Neural progenitor cell (in vitro differentiated cells): ENCODE results near the gene OR8D1. TPM values are rescaled to one million over a fixed set of nuclear protein-coding genes. Genes with fewer than 3 reads are reported as not detected.

Experiments
- DNase-seq: peaks from one replicate; pipeline ENCODE4 v3.0.0-alpha.2; 2016; ENCODE audit warnings: low spot score
- H2AFZ ChIP-seq: fragments of 200-600 bp; sonication (generic); replicated peaks from 2 replicates; pipeline ENCODE4 v1.6.1; 2016; ENCODE audit warnings: antibody characterized with exemption
- H3F3A ChIP-seq: fragments of 200-600 bp; sonication (generic); 2 replicates; pipeline ENCODE4 v1.6.1; 2016; ENCODE audit warnings: antibody characterized with exemption, low read depth
- H3K27ac ChIP-seq: fragments of 200-600 bp; sonication (generic); 2 replicates; pipeline ENCODE4 v1.5.1; 2016; ENCODE audit warnings: mild to moderate bottlenecking
- H3K27me3 ChIP-seq: fragments of 200-600 bp; sonication (generic); 2 replicates; pipeline ENCODE4 v1.6.1; 2016; ENCODE audit warnings: mild to moderate bottlenecking, moderate library complexity
- H3K36me3 ChIP-seq: fragments of 200-600 bp; sonication (generic); 2 replicates; pipeline ENCODE4 v1.5.1; 2016
- H3K4me1 ChIP-seq: fragments of 200-600 bp; sonication (generic); 2 replicates; pipeline ENCODE4 v1.6.1; 2016; ENCODE audit warnings: mixed run types
- H3K4me2 ChIP-seq: fragments of 200-600 bp; sonication (generic); 2 replicates; pipeline ENCODE4 v1.6.1; 2016
- H3K4me3 ChIP-seq: fragments of 200-600 bp; sonication (generic); 2 replicates; pipeline ENCODE4 v1.5.1; 2016
- H3K79me2 ChIP-seq: fragments of 200-600 bp; sonication (generic); 2 replicates; pipeline ENCODE4 v1.6.1; 2016; ENCODE audit warnings: low read depth
- H3K9ac ChIP-seq: fragments of 200-600 bp; sonication (generic); 2 replicates; pipeline ENCODE4 v1.6.1; 2016
- H3K9me3 ChIP-seq: fragments of 200-600 bp; sonication (generic); 2 replicates; pipeline ENCODE4 v1.5.1; 2016; ENCODE audit warnings: low read depth
- H4K20me1 ChIP-seq: fragments of 200-600 bp; sonication (generic); 2 replicates; pipeline ENCODE4 v1.6.1; 2016; ENCODE audit warnings: low read depth
- H3K27ac Mint-ChIP-seq: 3 replicates; pipeline ENCODE4 v1.8.0; 2021; ENCODE audit warnings: mixed read lengths
- H3K27me3 Mint-ChIP-seq: 2 replicates; pipeline ENCODE4 v1.8.0; 2022; ENCODE audit warnings: low read depth, mild to moderate bottlenecking, inconsistent platforms, moderate library complexity, mixed read lengths; ENCODE audit not compliant: insufficient read depth
- H3K36me3 Mint-ChIP-seq: 3 replicates; pipeline ENCODE4 v1.8.0; 2021; ENCODE audit warnings: mixed read lengths
- H3K4me1 Mint-ChIP-seq: 3 replicates; pipeline ENCODE4 v1.8.0; 2021; ENCODE audit warnings: mixed read lengths
- H3K4me3 Mint-ChIP-seq: 3 replicates; pipeline ENCODE4 v1.8.0; 2021; ENCODE audit warnings: mild to moderate bottlenecking, moderate library complexity, mixed read lengths
- H3K9me3 Mint-ChIP-seq: 3 replicates; pipeline ENCODE4 v1.8.0; 2020; ENCODE audit warnings: mixed read lengths
- EZH2 ChIP-seq: fragments of 200-600 bp; sonication (generic); IDR thresholded peaks from 2 replicates; pipeline ENCODE4 v1.6.1; 2017; ENCODE audit warnings: antibody characterized with exemption, mild to moderate bottlenecking, moderate library complexity
- EZH2phosphoT487 ChIP-seq: fragments of 200-600 bp; sonication (generic); IDR thresholded peaks from 2 replicates; pipeline ENCODE4 v1.6.1; 2017; ENCODE audit warnings: antibody characterized with exemption
- total RNA-seq: library from RNA; depleted of rRNA; stranded (reverse); fragments of >200 nt; gene quantifications from 2 replicates; pipeline ENCODE4 v1.2.3, GENCODE V29; 2015; ENCODE audit warnings: low replicate concordance
- TF ChIP-seq, protein P1 (sequence below): fragments of 200-600 bp; sonication (generic); IDR thresholded peaks from 2 replicates; pipeline ENCODE4 v1.5.1; 2017; ENCODE audit warnings: antibody characterized with exemption, mild to moderate bottlenecking

The OR8D1 gene
- total RNA-seq, 1 donor from 2014 or later: not detected

DNA sequence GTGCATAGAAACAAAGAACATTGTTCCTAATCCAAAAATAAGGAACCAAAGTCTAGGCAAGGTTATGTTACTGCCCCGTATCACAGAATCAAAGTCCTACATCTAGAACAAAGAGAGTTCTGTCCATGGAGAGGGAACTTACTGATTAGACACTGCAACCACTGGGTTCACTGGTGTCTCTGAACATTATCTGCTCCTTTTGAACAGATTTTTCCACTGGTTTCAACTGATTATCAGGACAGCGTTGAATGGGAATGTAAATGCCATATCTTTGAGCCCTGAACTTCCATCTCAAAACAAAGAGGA, 26.3 kb upstream of the OR8D1 start:
- no peak overlapping the region for H3K4me3 Mint-ChIP-seq
- H3K9me3 Mint-ChIP-seq: no peaks in the 10 kb centered on the region
- H2AFZ ChIP-seq: no peak overlapping the region

DNA sequence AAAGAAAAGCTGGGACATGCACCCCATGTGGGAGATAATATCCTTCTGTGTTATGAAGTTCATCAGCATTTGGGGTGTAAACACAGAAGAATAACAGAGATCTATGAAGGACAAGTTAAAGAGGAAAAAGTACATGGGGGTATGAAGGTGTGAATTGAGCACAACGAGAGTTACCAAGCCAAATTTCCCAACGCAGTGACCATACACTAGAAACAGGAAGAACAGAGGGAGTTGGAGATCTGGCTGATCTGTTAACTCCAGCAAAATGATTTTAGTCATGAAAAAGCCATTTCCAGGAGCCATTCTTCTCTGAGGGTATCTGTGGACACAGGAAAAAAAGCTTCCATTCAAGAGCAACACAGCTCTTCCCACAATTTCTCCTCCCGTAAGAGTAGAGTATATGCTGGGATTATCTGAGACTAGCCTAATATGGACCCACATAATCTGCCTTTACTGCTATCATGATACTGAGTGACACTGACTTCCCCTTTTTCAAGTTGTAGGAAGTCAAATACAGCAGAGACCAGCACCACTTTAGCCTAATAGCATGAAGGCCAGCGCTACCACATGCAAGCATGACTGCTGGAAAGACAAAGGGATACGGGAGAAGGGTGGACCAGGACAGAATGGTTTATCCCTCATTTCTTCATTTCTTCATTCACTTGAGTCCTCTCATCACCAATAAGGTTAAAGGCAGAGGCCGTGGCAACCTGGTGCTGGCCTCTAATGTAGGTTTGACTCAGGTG, 25.8 kb upstream of the OR8D1 start:
- Histone ChIP-seq H3K4me1 (no peaks in the 10 kb centered on the region), H3K79me2 (no peaks in the 10 kb centered on the region), H3K9me3 (no peaks in the 10 kb centered on the region), H3K4me2 (no peak overlapping the region), H4K20me1 (no peaks in the 10 kb centered on the region), H3K27ac (no peak overlapping the region), H2AFZ (no peak overlapping the region), H3K9ac (no peak overlapping the region), H3K27me3 (no peaks in the 10 kb centered on the region), H3K36me3 (no peaks in the 10 kb centered on the region), H3F3A (no peaks in the 10 kb centered on the region), H3K4me3 (no peak overlapping the region)
- Mint-ChIP-seq H3K36me3 (no peaks in the 10 kb centered on the region), H3K27me3 (no peaks in the 10 kb centered on the region), H3K4me1 (no peaks in the 10 kb centered on the region), H3K4me3 (no peak overlapping the region), H3K27ac (no peak overlapping the region), H3K9me3 (no peaks in the 10 kb centered on the region)
- no peak for TF ChIP-seq EZH2
- no peak for TF ChIP-seq EZH2phosphoT487
- TF ChIP-seq, protein P1, sequence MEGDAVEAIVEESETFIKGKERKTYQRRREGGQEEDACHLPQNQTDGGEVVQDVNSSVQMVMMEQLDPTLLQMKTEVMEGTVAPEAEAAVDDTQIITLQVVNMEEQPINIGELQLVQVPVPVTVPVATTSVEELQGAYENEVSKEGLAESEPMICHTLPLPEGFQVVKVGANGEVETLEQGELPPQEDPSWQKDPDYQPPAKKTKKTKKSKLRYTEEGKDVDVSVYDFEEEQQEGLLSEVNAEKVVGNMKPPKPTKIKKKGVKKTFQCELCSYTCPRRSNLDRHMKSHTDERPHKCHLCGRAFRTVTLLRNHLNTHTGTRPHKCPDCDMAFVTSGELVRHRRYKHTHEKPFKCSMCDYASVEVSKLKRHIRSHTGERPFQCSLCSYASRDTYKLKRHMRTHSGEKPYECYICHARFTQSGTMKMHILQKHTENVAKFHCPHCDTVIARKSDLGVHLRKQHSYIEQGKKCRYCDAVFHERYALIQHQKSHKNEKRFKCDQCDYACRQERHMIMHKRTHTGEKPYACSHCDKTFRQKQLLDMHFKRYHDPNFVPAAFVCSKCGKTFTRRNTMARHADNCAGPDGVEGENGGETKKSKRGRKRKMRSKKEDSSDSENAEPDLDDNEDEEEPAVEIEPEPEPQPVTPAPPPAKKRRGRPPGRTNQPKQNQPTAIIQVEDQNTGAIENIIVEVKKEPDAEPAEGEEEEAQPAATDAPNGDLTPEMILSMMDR: no peak
- no peak for DNase-seq

More for the DNA sequence above, 26.3 kb upstream of the OR8D1 start:
- Histone ChIP-seq H3K4me3 (no peak overlapping the region), H3K79me2 (no peaks in the 10 kb centered on the region), H3F3A (no peaks in the 10 kb centered on the region), H3K9ac (no peak overlapping the region), H3K36me3 (no peaks in the 10 kb centered on the region), H3K4me1 (no peaks in the 10 kb centered on the region), H3K27me3 (no peaks in the 10 kb centered on the region), H3K27ac (no peak overlapping the region), H3K4me2 (no peak overlapping the region), H3K9me3 (no peaks in the 10 kb centered on the region), H4K20me1 (no peaks in the 10 kb centered on the region)
- TF ChIP-seq, protein P1: no peak
- TF ChIP-seq EZH2 (no peak), EZH2phosphoT487 (no peak)
- Mint-ChIP-seq H3K27me3 (no peaks in the 10 kb centered on the region), H3K4me1 (no peaks in the 10 kb centered on the region), H3K27ac (no peak overlapping the region), H3K36me3 (no peaks in the 10 kb centered on the region)
- DNase-seq: no peak

DNA sequence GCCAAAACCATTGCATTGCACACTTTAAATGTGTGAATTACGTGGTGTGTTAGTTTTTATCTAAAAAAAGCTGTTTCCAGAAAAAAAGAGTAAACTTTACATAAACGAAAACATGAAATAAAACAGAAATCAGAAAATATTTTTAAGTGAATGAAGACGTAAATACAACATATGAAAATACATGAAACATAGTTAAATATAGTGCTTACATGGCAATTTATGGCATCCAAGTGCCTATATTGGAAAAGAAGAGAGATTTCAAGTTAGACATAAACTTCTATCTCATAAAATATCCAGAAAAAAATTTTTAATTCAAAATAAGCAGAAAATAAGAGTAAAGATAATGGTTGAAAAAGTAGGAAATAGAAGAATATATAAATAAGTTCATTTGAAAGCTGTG, 18.1 kb upstream of the OR8D1 start:
- Histone ChIP-seq H3K4me1 (no peaks in the 10 kb centered on the region), H4K20me1 (no peaks in the 10 kb centered on the region), H3K9ac (no peak overlapping the region), H3K27ac (no peak overlapping the region), H3K9me3 (no peaks in the 10 kb centered on the region), H2AFZ (no peak overlapping the region), H3K4me2 (no peak overlapping the region), H3K79me2 (no peaks in the 10 kb centered on the region), H3F3A (no peaks in the 10 kb centered on the region), H3K4me3 (no peak overlapping the region), H3K36me3 (no peaks in the 10 kb centered on the region), H3K27me3 (no peaks in the 10 kb centered on the region)
- Mint-ChIP-seq H3K4me1 (no peaks in the 10 kb centered on the region), H3K27ac (no peak overlapping the region), H3K36me3 (no peaks in the 10 kb centered on the region), H3K9me3 (no peaks in the 10 kb centered on the region), H3K27me3 (no peaks in the 10 kb centered on the region), H3K4me3 (no peak overlapping the region)
- no peak for DNase-seq
- TF ChIP-seq EZH2 (no peak), EZH2phosphoT487 (no peak)
- TF ChIP-seq, protein P1: no peak
